Measurements from ENCODE around the gene CHRNA1.
A peak's percentile ranks its signal among the peaks of the same experiment; 100 is the strongest.

Gene CHRNA1

DNA sequence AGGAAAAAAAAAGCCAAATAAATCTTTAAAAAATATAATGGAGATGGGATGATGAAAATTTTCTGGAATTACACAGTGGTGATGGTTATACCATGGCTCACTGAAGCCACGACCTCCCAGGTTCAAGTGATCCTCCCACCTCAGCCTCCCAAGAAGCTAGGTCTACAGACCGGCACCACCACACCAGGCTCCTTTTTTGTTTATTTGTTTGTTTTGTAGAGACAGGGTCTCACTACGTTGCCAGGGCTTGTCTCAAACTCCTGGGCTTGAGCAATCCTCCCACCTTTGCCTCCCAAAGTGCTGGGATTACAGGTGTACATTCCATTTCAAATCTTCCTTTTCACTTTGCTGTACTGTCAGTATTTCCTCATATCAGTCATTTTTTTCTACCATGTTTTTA is 61.7 kb downstream of the CHRNA1 start:
- H3K9me3 ChIP-seq (ENCODE audit: control insufficient read depth, low read length), result no peaks in the 10 kb centered on the region
- no peaks in the 10 kb centered on the region for H3K36me3 ChIP-seq (ENCODE audit: control insufficient read depth, insufficient read depth, low read length)
- H3K27me3 ChIP-seq (ENCODE audit: control insufficient read depth, insufficient read depth, low read length), result no peaks in the 10 kb centered on the region
- H3K79me2 ChIP-seq, result no peaks in the 10 kb centered on the region
- no peak overlapping the region for H3K4me2 ChIP-seq (ENCODE audit: low read length)
- no peak overlapping the region for H3K9ac ChIP-seq
- H2AFZ ChIP-seq, result no peak overlapping the region
- TF ChIP-seq, protein P1, sequence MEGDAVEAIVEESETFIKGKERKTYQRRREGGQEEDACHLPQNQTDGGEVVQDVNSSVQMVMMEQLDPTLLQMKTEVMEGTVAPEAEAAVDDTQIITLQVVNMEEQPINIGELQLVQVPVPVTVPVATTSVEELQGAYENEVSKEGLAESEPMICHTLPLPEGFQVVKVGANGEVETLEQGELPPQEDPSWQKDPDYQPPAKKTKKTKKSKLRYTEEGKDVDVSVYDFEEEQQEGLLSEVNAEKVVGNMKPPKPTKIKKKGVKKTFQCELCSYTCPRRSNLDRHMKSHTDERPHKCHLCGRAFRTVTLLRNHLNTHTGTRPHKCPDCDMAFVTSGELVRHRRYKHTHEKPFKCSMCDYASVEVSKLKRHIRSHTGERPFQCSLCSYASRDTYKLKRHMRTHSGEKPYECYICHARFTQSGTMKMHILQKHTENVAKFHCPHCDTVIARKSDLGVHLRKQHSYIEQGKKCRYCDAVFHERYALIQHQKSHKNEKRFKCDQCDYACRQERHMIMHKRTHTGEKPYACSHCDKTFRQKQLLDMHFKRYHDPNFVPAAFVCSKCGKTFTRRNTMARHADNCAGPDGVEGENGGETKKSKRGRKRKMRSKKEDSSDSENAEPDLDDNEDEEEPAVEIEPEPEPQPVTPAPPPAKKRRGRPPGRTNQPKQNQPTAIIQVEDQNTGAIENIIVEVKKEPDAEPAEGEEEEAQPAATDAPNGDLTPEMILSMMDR (IDR thresholded peaks at IDR 0.05), result no peak
- H3K4me1 ChIP-seq, result no peaks in the 10 kb centered on the region
- no peak overlapping the region for H3K27ac ChIP-seq
- H3K4me3 ChIP-seq (ENCODE audit: low read depth, low read length), result no peak overlapping the region

DNA sequence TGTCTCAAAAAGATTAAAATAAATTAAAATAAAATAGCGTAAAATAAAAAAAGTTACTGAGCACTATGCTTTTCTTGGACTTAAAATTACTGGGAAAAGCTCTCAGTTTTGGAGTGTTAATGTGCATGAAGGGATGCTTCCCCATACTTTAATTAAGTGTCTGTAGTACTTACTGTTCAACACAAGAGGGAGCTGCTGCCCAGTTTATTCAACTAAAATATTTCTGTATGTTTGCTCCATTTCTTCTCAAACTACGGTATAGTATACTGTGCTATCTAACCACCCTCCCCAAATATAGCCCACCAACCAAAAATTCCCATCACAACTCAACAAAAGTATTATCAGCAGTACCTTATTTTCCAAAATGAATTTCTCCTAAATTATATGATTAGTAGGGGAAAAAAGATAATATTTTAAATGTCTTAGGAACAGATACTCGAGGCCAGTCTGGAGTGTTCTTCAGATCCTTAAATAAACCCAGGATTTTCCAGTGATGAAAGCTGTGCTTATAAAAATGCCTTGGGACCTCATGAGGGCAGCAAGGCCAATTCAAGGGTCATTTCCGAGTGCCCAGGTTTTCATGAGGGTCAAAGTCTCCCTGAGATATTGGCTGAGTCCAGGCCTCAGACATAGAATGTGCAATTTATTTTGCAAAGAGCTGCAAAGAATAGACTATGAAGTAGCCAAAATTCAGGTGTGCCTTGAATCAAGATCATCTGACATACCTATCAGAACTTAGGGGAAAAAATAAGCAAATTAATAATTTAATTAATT is 64.1 kb downstream of the CHRNA1 start:
- Histone ChIP-seq H3K27ac (no peak overlapping the region), H3K4me3 (ENCODE audit: low read depth, low read length) (no peak overlapping the region), H3K9me3 (ENCODE audit: control insufficient read depth, low read length) (no peaks in the 10 kb centered on the region), H2AFZ (no peak overlapping the region), H3K36me3 (ENCODE audit: control insufficient read depth, insufficient read depth, low read length) (no peaks in the 10 kb centered on the region), H3K27me3 (ENCODE audit: control insufficient read depth, insufficient read depth, low read length) (no peaks in the 10 kb centered on the region), H3K9ac (no peak overlapping the region), H3K79me2 (no peaks in the 10 kb centered on the region), H3K4me1 (peaks cover 2% of the 10 kb centered on the region), H3K4me2 (ENCODE audit: low read length) (no peak overlapping the region)
- TF ChIP-seq, protein P1 (IDR thresholded peaks at IDR 0.05), result peak; percentile 79

Data from parathyroid adenoma (tissue), 2 donors.